Right renal pelvis (tissue), 4 donors: ENCODE data around the gene RILP. TPM values are rescaled to one million over a fixed set of nuclear protein-coding genes. Genes with fewer than 3 reads are reported as not detected.

Experiments
- DNase-seq, 4 donors: peaks; one replicate each; pipeline ENCODE4 v3.0.0-alpha.2; 2013; ENCODE audit warnings: low read depth in 4 of 4, low spot score in 3 of 4, missing footprints in 1 of 4
- polyA plus RNA-seq, 4 donors: library from polyadenylated mRNA; unstranded; fragments of 120-200 nt; gene quantifications; one replicate each; pipeline ENCODE4 v1.2.1, GENCODE V29; 2013; ENCODE audit not compliant: insufficient read length in 4 of 4

Gene RILP
- polyA plus RNA-seq, 4 donors: 4.1 to 5.4 (median 4.2) TPM

- DNase-seq: no peak
Observed at GRCh38 chr17:1607971-1608320, 41.7 kb downstream of the RILP start.

GRCh38 chr17:1606352-1606985 lies 43.2 kb downstream of the RILP start:
- DNase-seq: no peak

- DNase-seq: no peak
Observed at GRCh38 chr17:1605681-1606351, 43.9 kb downstream of the RILP start.

GRCh38 chr17:1604831-1605528 lies 44.7 kb downstream of the RILP start:
- DNase-seq: no peak

- DNase-seq: no peak
Observed at GRCh38 chr17:1601571-1601970, 48.1 kb downstream of the RILP start.

- no peak for DNase-seq
Observed at GRCh38 chr17:1598399-1599095, 51.1 kb downstream of the RILP start.

GRCh38 chr17:1597861-1598342 lies 51.8 kb downstream of the RILP start:
- no peak for DNase-seq

Other genes starting within 250 kb of the RILP start
- 1,000 to 10,000 TPM; 1,001 to 1,161 (median 1,085) TPM for gene YWHAE, start 249.6 kb downstream of the RILP start, polyA plus RNA-seq
- gene CRK, start 193.6 kb downstream of the RILP start, polyA plus RNA-seq: 10 to 100 TPM; 64.0 to 72.2 (median 68.3) TPM
- 10 to 100 TPM; 68.6 to 80.8 (median 74.7) TPM for gene MYO1C, start 157.2 kb downstream of the RILP start, polyA plus RNA-seq
- gene INPP5K, start 133.3 kb downstream of the RILP start, polyA plus RNA-seq: 10 to 100 TPM; 19.2 to 25.4 (median 23.6) TPM
- 10 to 100 TPM; 74.7 to 88.5 (median 84.8) TPM for gene PITPNA, start 87.1 kb downstream of the RILP start, polyA plus RNA-seq
- 10 to 100 TPM; 28.0 to 37.8 (median 31.3) TPM for gene SLC43A2, start 21.0 kb downstream of the RILP start, polyA plus RNA-seq
- gene SCARF1, start 4.1 kb downstream of the RILP start, polyA plus RNA-seq: 1 to 10 TPM; 6.6 to 9.0 (median 7.6) TPM
- gene PRPF8, start 35.0 kb upstream of the RILP start, polyA plus RNA-seq: 100 to 1,000 TPM; 271 to 310 (median 285) TPM
- 1 to 10 TPM; 5.1 to 6.2 (median 5.9) TPM for gene TLCD2, start 60.5 kb upstream of the RILP start, polyA plus RNA-seq
- 10 to 100 TPM; 13.5 to 22.2 (median 15.4) TPM for gene WDR81, start 74.8 kb upstream of the RILP start, polyA plus RNA-seq
- gene SERPINF2, start 93.0 kb upstream of the RILP start, polyA plus RNA-seq: 100 to 1,000 TPM in 1 of 4 donors, 10 to 100 TPM in 3; 81.8 to 134 (median 92.8) TPM
- gene SERPINF1, start 112.2 kb upstream of the RILP start, polyA plus RNA-seq: 100 to 1,000 TPM; 149 to 228 (median 193) TPM
- gene SMYD4, start 180.0 kb upstream of the RILP start, polyA plus RNA-seq: 10 to 100 TPM; 12.6 to 17.7 (median 13.6) TPM
- gene RPA1, start 180.1 kb upstream of the RILP start, polyA plus RNA-seq: 100 to 1,000 TPM; 117 to 140 (median 130) TPM